ENCODE data around the gene CDCP1.

The CDCP1 gene

DNA sequence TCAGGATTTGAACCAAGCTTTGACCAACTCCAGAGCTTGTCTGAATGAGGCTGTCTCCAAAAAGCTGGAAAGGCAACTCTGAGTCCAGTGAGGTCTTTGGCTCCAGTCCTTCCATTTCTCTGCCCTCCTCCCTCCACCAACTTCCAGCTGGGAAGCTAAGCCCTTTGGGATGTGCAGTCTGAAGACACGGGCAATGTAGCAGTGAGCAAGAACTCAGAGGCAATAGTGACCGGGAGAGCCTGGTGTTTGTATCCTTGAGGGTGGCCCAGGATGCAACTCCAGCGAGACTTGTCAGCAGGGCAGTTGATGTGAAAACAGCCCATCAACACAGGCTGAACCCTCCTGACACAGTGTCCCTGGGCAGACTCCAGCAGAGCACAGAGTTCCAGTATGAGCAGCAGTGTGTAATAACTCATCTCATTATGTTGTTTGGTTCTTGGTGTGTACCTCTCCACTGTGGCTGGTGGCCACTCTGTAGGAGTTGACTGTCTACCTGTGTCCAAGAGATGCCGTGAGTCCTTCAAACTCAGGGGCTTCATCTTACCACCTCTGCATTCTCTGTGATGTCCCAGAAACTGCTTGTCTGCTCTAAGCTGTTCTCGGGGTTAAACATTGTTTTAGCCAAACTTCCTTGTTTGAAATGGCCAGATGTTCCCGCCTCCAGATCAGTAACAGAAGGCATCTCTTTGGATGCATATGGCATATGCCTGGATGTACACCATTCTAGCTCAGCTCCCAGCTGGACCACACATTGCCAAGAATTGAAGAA is 6.6 kb downstream of the CDCP1 start:
- DNase-seq (ENCODE audit: low read depth in 3 of 3, low spot score in 1 of 3): no peak

DNA sequence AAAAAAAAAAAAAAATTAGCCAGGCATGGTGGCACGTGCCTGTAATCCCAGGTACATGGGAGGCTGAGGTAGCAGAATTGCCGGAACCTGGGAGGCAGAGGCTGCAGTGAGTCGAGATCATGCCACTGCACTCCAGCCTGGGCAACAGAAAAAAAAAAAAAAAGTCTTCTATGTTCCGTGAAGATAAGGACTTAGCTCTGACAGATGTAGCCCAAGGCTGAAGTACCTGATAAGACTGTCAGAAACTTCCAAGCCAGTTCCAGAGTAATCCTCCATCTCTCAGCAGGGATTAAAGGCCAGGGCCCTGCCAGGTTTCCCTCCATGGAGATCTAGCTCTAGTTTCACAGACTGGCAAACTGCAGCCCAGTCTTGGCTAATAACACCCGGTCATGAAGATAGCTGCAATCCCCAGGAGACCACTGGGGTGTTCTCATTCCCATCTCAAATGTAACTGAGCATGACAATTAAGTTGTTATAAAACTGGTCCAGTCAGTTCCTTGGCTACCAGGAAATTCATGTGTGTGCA is 8.5 kb downstream of the CDCP1 start:
- DNase-seq (ENCODE audit: low read depth in 3 of 3, low spot score in 1 of 3): no peak

DNA sequence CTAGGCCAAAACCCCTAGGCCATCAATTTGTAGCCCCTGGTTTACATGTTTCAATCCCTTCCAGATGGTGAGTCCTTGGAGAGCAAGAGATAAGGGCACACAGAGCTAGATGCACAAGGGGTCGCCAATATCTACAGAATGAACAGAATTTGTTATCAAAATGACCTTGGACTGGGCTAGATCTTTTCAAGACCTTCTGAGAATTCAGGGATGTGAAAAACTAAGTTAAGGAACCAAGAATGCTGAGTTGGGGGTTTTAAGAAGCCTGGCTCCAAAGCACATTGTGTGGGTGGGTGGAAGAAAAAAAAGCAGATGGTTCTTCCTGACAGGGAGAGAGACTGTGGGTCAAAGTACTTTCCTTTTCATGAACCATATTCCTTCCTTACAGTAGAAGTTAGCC is 10.2 kb downstream of the CDCP1 start:
- no peak for DNase-seq (ENCODE audit: low read depth in 3 of 3, low spot score in 1 of 3)

DNA sequence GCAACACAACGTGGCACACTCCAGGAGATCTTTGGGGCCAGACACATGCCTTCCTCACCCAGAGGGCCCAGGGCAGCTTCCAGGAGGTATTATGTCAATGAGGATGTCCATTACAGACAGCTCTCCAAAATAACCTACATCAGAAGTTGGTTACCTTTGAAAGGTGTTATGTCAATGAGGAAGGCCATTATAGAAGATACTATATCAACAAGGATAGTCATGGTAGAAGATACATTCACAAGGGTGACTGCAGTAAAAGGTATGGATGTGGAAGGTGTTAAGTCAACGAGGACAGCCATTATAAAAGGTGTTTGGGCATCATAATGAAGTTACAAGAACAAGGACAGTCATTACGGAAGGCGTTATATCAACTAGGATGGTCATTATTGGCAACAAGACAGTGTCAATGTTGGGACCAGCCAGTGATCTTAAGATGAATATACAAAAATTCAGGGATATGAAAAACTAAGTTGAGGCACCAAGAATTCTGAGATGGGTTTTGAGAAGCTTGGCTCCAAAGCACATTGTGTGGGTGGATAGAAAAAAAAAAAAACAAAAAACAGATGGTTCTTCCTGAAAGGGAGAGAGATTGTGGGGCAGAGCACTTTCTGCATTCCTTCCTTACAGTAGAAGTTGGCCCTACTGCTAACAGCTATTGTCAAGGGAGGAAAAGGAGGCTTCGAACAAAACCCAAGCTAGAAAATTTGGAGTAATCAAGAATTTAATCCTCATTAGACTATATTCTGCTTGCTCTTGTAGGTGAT is 11.2 kb downstream of the CDCP1 start:
- no peak for DNase-seq (ENCODE audit: low read depth in 3 of 3, low spot score in 1 of 3)

DNA sequence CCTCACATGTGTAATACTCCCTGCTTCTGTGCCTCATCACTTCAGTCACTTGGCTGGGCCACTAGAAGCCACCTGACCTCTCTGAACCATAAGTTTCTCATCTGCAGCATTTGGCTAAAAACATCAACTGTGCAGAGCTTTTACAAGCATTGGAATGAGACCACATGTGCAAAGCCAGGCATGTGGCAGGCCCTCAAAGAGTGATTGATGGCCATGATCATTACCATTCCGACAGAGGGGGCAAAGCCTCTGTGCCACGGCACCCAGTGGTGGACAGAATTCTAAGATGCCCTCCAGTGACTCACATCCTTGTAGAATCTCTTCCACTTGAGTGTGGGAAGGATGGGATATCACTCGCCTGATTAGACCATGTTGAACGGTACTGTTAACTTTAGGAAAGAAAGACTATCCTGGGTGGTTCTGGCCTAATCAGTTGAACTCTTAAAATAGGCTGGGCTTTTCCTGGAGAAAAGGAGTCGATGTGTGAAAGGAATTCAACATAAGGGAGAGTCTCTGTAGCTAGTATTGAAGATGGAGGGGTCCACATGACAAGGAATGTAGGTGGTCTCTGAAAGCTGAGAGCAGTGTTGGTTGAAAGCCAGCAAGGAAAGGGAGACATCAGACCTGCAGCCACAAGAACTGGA is 13.5 kb downstream of the CDCP1 start:
- no peak for DNase-seq (ENCODE audit: low read depth in 3 of 3, low spot score in 1 of 3)

DNA sequence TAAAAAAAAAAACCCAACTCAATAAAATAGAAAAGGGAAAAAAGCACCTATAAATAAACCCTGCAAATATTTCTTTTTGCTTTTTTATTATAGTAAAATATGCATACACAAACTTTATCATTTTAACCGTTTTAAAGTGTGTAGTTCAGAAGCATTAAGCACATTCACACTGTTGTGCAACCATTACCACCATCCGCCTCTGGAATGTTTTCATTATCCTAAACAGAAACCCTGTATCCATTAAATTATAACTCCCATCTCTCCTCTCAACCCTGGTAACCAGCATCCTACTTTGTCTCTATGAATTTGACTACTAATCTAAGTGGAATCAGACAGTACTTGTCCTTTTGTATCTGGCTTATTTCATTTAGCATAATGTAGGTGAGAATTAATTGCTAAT is 15.0 kb downstream of the CDCP1 start:
- no peak for DNase-seq (ENCODE audit: low read depth in 3 of 3, low spot score in 1 of 3)

DNA sequence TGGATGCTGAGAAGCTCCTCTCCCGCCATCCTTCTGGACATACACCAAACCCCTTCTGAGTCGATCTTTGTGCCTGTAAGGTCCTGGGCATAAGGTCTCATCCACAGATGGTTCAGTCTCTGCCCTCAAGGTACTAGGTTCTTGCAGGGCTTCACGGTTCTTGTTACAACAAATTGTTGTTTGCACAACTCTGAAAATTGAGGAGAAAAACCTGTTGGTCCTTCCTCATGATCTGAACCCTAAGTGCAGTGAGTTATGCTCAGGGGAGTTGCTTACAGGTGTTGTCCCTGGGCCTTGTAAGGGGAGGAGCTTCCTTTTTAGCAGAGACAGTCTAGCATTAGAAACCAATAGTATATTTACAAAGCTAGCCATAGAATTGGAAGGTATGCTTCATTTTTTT is 15.7 kb downstream of the CDCP1 start:
- no peak for DNase-seq (ENCODE audit: low read depth in 3 of 3, low spot score in 1 of 3)

DNA sequence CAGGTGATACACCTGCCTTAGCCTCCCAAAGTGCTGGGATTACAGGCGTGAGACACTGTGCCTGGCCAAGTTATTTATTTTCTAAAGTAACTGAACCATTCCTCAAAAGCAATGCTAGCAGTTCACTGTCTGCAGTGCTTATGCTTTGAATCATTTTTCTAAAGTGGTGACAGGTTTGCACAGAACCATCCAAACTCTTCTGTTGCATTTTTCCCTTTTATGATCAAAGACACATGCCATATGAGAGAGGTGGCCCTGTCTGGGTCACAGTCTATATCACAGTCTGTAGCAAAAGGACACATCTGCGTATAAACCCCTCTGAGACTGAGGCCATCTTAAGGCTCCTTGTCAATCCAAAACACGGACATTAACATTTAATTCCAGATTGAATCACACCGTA is 17.2 kb downstream of the CDCP1 start:
- DNase-seq (ENCODE audit: low read depth in 3 of 3, low spot score in 1 of 3): no peak

DNA sequence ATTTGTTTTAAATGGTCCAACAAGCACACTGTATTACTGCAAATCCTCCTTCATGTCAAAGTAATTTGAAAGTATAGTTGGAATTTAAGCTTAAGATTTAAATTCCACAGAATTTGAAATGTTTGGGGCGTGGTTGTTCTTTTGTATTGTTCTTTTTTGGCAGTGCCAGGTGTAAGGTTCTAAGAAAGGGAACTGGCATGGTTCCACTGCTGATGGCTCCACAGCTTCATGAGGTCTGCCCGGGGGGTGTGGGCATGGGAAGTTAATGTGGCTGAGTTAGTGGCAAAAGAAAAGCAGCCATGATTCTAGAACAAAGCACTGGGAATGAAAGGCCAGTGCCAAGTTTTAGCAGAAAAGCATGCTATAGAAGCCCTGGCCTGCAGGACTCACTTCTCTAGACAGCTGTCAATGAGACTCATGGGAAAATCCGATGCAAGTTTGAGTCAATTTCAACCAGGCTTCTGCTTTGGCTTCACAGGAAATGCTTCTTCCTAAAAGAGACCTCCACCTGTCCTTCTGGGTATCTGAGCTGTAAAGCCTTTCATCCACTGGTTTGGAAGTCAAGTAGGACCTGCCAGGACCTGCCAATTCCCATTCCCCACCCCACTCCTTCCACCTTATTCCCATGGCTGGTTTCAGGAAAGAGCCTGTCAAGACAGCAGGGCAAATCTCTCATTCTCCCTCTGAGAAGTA is 18.9 kb downstream of the CDCP1 start:
- no peak for DNase-seq (ENCODE audit: low read depth in 3 of 3, low spot score in 1 of 3)

DNA sequence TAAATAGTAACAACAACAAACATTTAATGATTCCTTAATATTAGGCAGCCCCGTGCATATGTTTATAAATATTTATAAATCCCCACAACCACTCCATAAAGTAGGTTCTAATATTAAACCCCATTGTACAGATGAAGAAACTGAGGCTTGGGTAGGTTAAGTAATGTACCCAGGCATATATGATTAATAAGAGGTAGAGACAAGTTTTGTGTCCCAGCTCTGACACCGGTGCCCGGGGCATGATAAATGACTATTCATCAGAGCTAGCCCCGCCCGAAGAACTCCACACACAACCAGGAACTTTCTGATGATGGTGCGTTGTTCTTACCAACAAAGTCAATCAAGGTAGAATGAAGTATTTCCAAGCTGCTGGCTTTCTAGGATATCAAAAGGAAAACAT is 19.4 kb downstream of the CDCP1 start:
- no peak for DNase-seq (ENCODE audit: low read depth in 3 of 3, low spot score in 1 of 3)

DNA sequence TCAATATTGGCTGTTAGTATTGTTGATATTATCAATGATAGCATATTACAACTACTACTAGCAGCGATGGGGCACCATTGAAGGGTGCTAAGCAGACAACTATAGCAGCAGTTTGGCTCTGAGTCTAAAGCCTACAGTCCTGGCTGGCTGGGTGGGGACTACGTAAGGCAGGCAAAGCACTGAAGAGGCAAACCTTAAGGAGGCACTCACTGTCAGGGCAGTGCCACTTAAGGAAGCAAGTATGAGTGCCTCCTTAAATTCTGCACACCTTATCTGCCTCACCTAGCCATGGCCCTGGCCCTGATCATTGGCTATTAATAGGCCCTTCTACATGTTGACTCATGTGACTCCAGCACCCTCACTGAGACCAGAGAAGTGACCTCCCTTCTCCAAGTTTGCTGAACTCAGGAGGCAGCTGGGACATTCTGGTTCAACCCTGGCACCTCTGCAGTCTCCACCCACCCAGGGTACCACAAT is 20.6 kb downstream of the CDCP1 start:
- no peak for DNase-seq (ENCODE audit: low read depth in 3 of 3, low spot score in 1 of 3)

DNA sequence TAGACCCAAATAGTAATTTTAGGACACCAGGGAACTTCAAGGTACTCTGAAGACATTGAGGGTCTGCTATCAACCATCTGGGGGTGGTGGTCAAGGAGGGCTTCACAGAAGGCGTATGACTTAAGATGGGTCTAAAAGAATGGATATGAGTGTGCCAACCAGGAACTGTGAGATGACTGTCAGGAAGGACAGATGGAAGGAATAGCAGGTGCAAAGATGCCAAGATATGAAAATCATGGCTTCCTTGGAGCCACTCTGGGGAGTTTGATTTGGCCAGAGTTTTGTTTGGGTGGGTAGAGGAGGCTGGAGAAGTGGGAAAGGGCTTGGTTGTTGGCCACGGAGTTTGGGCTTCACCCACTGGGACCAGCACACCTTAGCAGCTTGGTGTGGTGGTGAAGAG is 21.2 kb downstream of the CDCP1 start:
- no peak for DNase-seq (ENCODE audit: low read depth in 3 of 3, low spot score in 1 of 3)

DNA sequence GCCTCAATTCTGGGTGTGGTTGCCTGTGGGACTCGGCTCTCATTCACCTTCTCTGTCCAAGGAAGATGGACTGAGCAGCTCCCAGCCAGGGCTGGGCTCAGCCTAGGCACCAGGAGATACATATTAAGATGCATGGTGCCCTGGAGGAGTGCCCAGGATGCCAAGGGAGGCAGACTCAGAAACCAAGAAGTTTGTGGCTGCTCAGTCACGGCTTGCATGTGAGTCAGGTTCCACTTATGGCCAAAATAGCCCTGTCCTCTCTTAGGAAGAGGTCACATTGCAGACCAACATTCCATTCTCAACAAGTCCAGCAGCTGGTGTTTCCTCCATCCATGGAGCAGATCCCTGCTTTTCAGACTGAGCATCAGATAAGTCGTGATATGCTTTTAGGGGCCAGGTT is 21.8 kb downstream of the CDCP1 start:
- DNase-seq (ENCODE audit: low read depth in 3 of 3, low spot score in 1 of 3): no peak

DNA sequence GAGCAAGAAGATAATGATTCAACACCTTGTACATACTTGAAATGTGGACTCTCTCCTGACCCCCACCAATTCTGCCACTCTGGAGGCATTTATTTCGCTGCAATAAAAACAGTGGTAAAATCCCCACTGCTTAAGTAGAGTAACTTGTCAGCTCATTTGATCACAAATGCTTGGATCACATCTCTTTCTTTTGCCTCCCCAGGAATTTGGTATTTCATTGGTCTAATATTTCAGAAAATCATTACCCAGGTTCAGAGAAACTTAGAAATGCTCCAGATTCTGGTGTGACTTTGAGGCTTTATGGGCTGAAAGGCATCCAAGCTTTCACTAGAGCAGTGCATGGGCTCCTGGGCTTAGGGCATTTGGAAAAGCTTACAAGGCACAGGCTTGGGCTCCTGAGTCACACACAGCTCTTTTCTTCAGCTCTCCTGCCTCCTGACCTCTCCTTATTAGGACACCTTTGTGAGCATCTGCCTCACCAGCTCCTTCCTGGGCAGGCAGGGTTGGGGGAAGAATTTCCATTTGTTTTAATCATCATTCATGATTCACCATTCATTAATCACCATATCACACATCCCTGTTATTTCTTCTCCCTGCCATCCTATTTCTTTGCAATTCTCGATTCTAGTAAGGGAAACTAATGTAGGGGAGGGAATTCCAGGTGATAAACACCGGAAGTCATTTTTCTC is 22.5 kb downstream of the CDCP1 start:
- DNase-seq (ENCODE audit: low read depth in 3 of 3, low spot score in 1 of 3): no peak

DNA sequence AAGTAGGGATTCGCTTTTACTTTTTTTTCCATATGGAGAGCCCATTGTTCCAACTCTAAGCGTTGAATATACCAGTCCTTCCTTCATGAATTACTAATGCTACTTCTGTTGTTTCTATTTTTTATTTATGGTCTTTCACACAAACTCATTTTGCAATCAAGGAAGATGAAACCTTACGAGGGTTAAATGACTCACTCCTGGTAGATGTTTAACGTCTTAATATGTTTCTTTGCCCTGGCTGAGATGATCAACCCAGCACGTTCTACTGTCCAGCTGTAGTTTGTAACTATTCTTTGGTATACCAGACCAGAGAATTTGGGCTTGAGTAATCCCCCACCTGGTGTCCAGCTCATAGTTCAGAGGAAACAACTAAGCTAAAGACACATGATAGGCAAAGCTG is 23.1 kb downstream of the CDCP1 start:
- no peak for DNase-seq (ENCODE audit: low read depth in 3 of 3, low spot score in 1 of 3)

DNA sequence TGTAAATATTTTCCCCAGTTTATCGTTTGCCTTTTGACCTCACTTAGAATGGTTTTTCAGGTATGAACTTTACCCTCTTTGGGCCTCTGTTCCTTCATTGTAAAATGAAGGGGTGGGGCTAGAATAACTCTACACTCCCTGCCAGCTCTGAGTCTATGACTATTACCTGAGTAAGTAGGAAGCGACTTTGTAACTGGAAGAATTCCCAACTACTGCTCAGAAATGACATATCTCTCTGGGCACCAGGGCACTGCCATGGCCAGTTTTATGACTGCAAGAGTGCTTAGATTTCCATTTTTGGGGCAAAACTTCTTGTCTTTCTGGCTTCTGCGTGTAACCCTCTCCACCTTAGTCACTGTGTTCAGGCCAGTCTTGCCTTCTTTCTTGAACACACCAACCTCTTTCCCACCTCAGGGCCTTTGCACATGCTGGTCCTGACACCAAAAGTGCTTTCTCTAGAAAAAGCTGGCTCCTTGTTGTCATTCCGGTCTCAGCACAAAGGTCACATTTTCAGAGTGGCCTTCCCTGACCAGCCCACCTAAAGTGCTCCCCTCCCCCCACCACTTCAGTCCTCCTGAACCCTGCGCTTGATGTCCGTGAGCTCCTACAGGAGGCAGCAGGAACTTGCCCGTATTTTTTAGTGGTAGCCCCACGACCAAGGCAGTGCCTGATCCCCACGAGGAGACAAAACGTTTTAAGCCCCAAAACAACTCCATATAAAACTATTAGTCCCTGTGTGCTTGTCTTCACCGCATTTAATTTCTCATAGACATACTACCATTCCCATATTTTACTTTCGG is 25.6 kb downstream of the CDCP1 start:
- DNase-seq (ENCODE audit: low read depth in 3 of 3, low spot score in 1 of 3): no peak

DNA sequence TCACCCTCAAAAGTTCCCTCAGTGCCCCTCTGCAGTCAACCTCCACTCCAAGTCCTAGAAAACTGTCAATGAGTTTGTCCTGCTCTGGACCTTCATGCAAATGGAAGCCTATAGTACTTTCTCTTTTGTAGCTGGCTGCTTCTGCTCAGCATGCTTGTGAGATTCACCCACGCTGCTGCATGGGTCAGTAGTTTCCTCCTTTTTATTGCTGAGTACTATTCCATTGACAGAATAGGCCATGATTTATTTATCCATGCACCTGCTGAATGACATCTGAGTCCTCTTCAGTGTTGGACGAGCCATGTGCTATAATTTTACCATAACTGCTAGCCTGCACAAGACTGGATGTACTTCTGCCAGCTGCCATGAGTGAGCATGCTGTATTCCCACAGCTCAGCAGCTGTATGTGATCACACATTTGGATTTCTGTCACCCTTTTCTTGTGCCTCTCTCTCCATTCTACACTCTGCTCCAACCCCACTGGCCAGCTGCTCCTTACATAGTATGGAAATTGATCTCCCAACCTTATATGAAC is 26.3 kb downstream of the CDCP1 start:
- DNase-seq (ENCODE audit: low read depth in 3 of 3, low spot score in 1 of 3): no peak

DNA sequence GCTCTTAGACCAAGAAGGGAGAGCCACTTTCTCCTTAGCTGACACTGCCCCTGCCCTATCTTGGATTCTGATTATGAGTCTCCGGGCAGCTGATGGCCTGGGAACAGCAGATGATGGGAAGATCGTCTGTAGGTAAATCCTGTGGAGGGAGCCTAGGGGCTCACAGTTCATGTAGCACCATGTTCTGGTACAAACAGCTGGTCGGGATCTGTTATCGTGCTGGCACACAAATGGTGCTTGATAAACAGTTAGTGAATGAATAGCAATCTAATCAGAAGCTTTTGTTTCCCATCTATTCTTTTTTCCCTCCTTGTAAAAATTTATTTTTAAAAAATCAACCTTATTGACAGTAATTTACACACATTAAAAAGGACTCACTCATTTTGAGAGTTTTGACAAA is 26.8 kb downstream of the CDCP1 start:
- DNase-seq (ENCODE audit: low read depth in 3 of 3, low spot score in 1 of 3): no peak

DNA sequence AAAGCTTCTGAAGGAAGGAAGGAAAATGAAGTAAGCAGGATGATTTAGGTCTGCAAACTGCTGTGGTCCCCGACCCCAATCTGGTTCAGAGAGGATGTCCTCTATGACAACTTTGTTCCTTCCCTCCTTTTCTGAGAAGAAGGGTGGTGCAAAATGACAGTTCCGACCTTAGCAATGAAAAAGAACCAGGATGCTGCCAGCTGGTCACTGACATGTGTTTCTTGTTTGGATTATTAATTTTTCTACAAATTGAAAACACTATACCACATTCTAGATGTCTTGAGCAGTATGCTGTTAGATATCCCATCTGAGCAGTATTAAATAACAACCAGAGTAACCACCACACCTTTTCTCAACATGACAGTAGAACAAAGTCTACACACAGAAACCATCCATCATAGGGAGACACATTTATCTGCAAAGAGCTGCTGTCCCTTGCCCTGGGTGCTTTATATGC is 27.5 kb downstream of the CDCP1 start:
- DNase-seq (ENCODE audit: low read depth in 3 of 3, low spot score in 1 of 3): no peak

DNA sequence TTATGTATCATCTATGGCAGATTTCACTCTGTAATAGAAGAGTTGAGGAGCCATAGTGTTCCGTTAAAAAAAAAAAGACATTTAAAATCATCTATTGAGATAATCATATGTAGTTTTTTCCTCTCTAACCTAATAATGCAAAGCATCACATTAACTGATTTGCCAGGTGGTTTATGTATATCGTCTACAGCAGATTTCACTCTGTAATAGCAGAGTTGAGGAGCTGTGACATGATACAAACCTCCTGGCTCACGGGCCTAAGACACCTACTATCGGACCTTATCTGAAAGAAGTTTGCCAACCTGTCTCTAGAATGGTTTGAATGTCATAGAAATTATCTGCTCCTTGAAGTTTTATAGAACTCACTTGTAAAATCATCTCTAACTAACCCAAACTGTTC is 29.8 kb downstream of the CDCP1 start:
- DNase-seq (ENCODE audit: low read depth in 3 of 3, low spot score in 1 of 3): no peak
